Prostate gland (tissue), 2 donors: ENCODE results near the gene PROKR2. TPM values are rescaled to one million over a fixed set of nuclear protein-coding genes. Genes with fewer than 3 reads are reported as not detected.

ENCODE experiments used
- DNase-seq: peaks from one replicate; pipeline ENCODE4 v3.0.0-alpha.2; 2019; ENCODE audit warnings: low spot score
- H3K27ac ChIP-seq, 2 donors: fragments of 200-600 bp; sonication (generic); 2 replicates each; pipeline ENCODE4 v1.5.1; 2017 to 2019
- H3K27me3 ChIP-seq: fragments of 200-600 bp; sonication (generic); replicated peaks from 2 replicates; pipeline ENCODE4 v1.5.1; 2019; ENCODE audit not compliant: insufficient read depth
- H3K36me3 ChIP-seq, 2 donors: fragments of 200-600 bp; sonication (generic); 1 replicate in 1 of 2; 2 replicates in 1 of 2; pipeline versions ENCODE4 v1.5.1 to v1.8.1; 2017 to 2019
- H3K4me1 ChIP-seq: fragments of 200-600 bp; sonication (generic); replicated peaks from 2 replicates; pipeline ENCODE4 v1.5.1; 2019
- H3K4me3 ChIP-seq, 2 donors: fragments of 200-600 bp; sonication (generic); 2 replicates each; pipeline ENCODE4 v1.5.1; 2017 to 2019
- H3K9me3 ChIP-seq: fragments of 200-600 bp; sonication (generic); 2 replicates; pipeline ENCODE4 v1.5.1; 2017
- POLR2A ChIP-seq: fragments of 450-650 bp; IDR thresholded peaks from one replicate; pipeline ENCODE4 v1.6.1; 2016; ENCODE audit warnings: antibody characterized with exemption, mild to moderate bottlenecking
- POLR2AphosphoS5 ChIP-seq: sonication (generic); formaldehyde crosslinking; IDR thresholded peaks from one replicate; pipeline ENCODE4 v1.6.1; 2017; ENCODE audit warnings: antibody characterized with exemption
- WGBS: methylation state at CpG from one replicate; pipeline ENCODE4 v1.1.5; 2018; 5-methylcytosine and 5-hydroxymethylcytosine counted together
- intact Hi-C: fragments of 100-400 bp; cut with DNase I; formaldehyde crosslinking; loops from one replicate; pipeline ENCODE4 v1.14.2; 2022
- total RNA-seq, 2 donors: library from RNA; depleted of rRNA; stranded (reverse); fragments of >200 nt; gene quantifications; one replicate each; pipeline ENCODE4 v1.1.0, GENCODE V29; 2016
- TF ChIP-seq, protein P1 (sequence below), 4 experiments: fragments of 200-600 bp in 2 of 4; fragments of 450-650 bp in 2 of 4; sonication (generic) in 2 of 4; IDR thresholded peaks; 1 replicate in 3 of 4; 2 replicates in 1 of 4; pipeline ENCODE4 v1.5.1; 2016 to 2019; ENCODE audit warnings: antibody characterized with exemption in 4 of 4, mild to moderate bottlenecking in 2 of 4, moderate library complexity in 2 of 4

PROKR2 gene
- total RNA-seq, 2 donors from 2014 or later = not detected

GRCh38 chr20:5361176-5361575 is 44.4 kb upstream of the PROKR2 start:
- Histone ChIP-seq H3K4me1 (no peaks in the 10 kb centered on the region), H3K27me3 (no peaks in the 10 kb centered on the region), H3K27ac (no peak overlapping the region), H3K9me3 (no peaks in the 10 kb centered on the region), H3K4me3 (no peak overlapping the region), H3K36me3 (no peaks in the 10 kb centered on the region)
- intact Hi-C loops = no loop called here
- TF ChIP-seq POLR2AphosphoS5 (no peak), POLR2A (no peak)
- TF ChIP-seq, protein P1, sequence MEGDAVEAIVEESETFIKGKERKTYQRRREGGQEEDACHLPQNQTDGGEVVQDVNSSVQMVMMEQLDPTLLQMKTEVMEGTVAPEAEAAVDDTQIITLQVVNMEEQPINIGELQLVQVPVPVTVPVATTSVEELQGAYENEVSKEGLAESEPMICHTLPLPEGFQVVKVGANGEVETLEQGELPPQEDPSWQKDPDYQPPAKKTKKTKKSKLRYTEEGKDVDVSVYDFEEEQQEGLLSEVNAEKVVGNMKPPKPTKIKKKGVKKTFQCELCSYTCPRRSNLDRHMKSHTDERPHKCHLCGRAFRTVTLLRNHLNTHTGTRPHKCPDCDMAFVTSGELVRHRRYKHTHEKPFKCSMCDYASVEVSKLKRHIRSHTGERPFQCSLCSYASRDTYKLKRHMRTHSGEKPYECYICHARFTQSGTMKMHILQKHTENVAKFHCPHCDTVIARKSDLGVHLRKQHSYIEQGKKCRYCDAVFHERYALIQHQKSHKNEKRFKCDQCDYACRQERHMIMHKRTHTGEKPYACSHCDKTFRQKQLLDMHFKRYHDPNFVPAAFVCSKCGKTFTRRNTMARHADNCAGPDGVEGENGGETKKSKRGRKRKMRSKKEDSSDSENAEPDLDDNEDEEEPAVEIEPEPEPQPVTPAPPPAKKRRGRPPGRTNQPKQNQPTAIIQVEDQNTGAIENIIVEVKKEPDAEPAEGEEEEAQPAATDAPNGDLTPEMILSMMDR (IDR thresholded peaks at IDR 0.05) = no peak
- no peak for DNase-seq
- 71% methylated on average over 4 of the region's 4 CpGs for WGBS

GRCh38 chr20:5357946-5358345 is 41.2 kb upstream of the PROKR2 start:
- 97% methylated on average over 2 of the region's 2 CpGs for WGBS
- TF ChIP-seq POLR2A = no peak
- no peak for TF ChIP-seq POLR2AphosphoS5
- TF ChIP-seq, protein P1 (IDR thresholded peaks at IDR 0.05) = no peak
- DNase-seq = no peak
- Histone ChIP-seq H3K36me3 (no peaks in the 10 kb centered on the region), H3K27me3 (no peaks in the 10 kb centered on the region), H3K4me1 (no peaks in the 10 kb centered on the region), H3K27ac (no peak overlapping the region), H3K9me3 (no peaks in the 10 kb centered on the region), H3K4me3 (no peak overlapping the region)
- intact Hi-C loops = no loop called here

- Histone ChIP-seq H3K4me1 (no peaks in the 10 kb centered on the region), H3K27ac (no peak overlapping the region), H3K36me3 (no peaks in the 10 kb centered on the region), H3K9me3 (no peaks in the 10 kb centered on the region), H3K4me3 (no peak overlapping the region), H3K27me3 (no peaks in the 10 kb centered on the region)
- intact Hi-C loops = no loop called here
- 76% methylated on average over 4 of the region's 4 CpGs for WGBS
- DNase-seq = no peak
- TF ChIP-seq POLR2A (no peak), POLR2AphosphoS5 (no peak)
- TF ChIP-seq, protein P1 (IDR thresholded peaks at IDR 0.05) = no peak
Observed at GRCh38 chr20:5356941-5357340, 40.2 kb upstream of the PROKR2 start.

GRCh38 chr20:5354901-5355300 is 38.1 kb upstream of the PROKR2 start:
- intact Hi-C loops = no loop called here
- DNase-seq = no peak
- H3K27ac ChIP-seq = no peak overlapping the region
- no peaks in the 10 kb centered on the region for H3K27me3 ChIP-seq
- no peaks in the 10 kb centered on the region for H3K4me1 ChIP-seq
- WGBS = 95% methylated on average over 2 of the region's 2 CpGs
- no peak overlapping the region for H3K4me3 ChIP-seq
- no peaks in the 10 kb centered on the region for H3K36me3 ChIP-seq
- TF ChIP-seq, protein P1 (IDR thresholded peaks at IDR 0.05) = no peak
- no peak for TF ChIP-seq POLR2A
- TF ChIP-seq POLR2AphosphoS5 = no peak
- no peaks in the 10 kb centered on the region for H3K9me3 ChIP-seq

- Histone ChIP-seq H3K27me3 (no peaks in the 10 kb centered on the region), H3K36me3 (no peaks in the 10 kb centered on the region), H3K4me1 (no peaks in the 10 kb centered on the region), H3K4me3 (no peak overlapping the region), H3K27ac (no peak overlapping the region), H3K9me3 (no peaks in the 10 kb centered on the region)
- no peak for TF ChIP-seq POLR2AphosphoS5
- TF ChIP-seq POLR2A = no peak
- TF ChIP-seq, protein P1 (IDR thresholded peaks at IDR 0.05) = no peak
- 66% methylated on average over 4 of the region's 4 CpGs for WGBS
- no peak for DNase-seq
- intact Hi-C loops = no loop called here
Observed at GRCh38 chr20:5353624-5354496, 37.1 kb upstream of the PROKR2 start.
